HG02798 (cell line): ENCODE measurements around the gene PGD.
"Not testable (repeated sequence)": the region's sequence is repeated elsewhere in the genome, so short reads cannot be mapped to it uniquely, and the experiment has no call there.

Experiments used
- ATAC-seq: cut with Tn5 transposase; IDR thresholded peaks from one replicate; pipeline ENCODE4 v1.9.1; 2021; ENCODE audit warnings: mild to moderate bottlenecking; ENCODE audit not compliant: unreplicated experiment, poor library complexity

PGD gene

GRCh38 chr1:10398278-10398733 lies 558 bp upstream of the PGD start:
- ATAC-seq, result no peak

GRCh38 chr1:10399444-10399941 lies 629 bp downstream of the PGD start:
- no peak for ATAC-seq

DNA sequence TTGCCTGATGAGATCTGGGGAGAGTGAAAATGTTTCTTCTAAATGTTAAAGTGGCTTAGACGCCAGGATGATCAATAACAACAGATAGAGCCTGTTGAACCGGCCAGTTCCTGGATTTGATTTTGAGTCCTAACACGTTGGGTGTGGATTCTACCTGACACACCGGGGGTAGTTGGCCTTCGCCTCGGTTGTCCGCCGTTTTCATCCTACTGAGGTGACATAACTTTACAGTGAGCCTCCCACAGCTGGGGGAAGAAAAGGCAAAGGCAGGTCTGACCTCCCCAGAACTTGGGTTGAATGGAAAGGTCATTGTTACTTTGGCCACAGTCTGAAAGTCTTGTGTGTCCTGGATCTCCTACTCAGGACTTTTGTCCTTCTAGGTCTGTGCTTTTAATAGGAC lies 1.1 kb downstream of the PGD start:
- ATAC-seq, result no peak

- ATAC-seq, result no peak
Observed at GRCh38 chr1:10401281-10401680, 2.4 kb downstream of the PGD start.

- no peak for ATAC-seq
Observed at GRCh38 chr1:10402729-10403274, 3.9 kb downstream of the PGD start.

- no peak for ATAC-seq
Observed at GRCh38 chr1:10407201-10407600, 8.3 kb downstream of the PGD start.

GRCh38 chr1:10415211-10415930 lies 16.5 kb downstream of the PGD start:
- no peak for ATAC-seq

DNA sequence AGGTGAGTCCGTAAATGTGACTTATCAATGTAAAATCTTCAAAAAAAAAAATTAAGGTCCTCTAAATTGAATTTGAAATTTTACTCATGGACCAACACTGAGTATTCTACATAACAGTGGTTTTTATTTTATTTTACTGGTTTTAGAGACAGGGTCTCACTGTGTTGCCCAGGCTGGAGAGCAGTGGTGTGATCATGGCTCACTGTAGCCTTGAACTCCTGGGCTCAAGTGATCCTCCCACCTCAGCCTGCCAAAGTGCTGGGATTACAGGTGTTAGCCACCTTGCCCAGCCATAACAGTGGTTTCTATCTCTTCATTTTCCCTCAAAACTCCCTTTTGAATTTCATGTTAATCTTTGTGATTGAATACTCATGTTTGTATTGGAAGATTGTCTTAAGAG lies 17.1 kb downstream of the PGD start:
- ATAC-seq, result not testable (repeated sequence)

GRCh38 chr1:10418741-10419140 lies 19.9 kb downstream of the PGD start:
- not testable (repeated sequence) for ATAC-seq

DNA sequence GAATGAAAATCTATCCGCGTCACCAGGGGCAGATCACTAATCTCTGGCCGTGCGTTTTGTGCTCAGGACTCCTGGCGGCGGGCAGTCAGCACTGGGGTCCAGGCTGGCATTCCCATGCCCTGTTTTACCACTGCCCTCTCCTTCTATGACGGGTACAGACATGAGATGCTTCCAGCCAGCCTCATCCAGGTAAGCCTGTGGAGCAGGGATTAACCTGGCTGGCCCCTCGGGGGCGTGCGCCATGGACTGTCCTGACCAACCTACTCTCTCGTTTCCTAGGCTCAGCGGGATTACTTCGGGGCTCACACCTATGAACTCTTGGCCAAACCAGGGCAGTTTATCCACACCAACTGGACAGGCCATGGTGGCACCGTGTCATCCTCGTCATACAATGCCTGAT lies 20.5 kb downstream of the PGD start:
- no peak for ATAC-seq

GRCh38 chr1:10421637-10422036 lies 22.8 kb downstream of the PGD start:
- ATAC-seq, result no peak

- ATAC-seq, result no peak
Observed at GRCh38 chr1:10424034-10424433, 25.2 kb downstream of the PGD start.

DNA sequence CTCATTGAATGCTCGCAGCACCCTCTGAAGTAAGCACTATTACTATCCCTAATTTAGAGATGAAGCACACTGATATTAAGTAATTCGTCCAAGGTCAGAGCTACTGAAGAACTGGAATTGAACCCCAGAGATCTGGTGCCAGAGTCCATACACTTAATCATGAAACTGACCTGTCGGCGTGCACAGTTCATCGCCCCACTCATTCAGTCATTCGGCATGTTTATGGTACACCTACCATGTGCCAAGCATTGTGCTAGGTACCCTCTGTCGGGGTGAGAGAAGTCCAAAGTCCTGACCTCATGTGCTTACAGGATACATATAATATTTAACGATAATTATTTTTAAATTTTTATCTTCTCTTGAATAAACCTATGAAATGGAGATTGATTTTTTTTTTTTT lies 25.8 kb downstream of the PGD start:
- ATAC-seq, result no peak

DNA sequence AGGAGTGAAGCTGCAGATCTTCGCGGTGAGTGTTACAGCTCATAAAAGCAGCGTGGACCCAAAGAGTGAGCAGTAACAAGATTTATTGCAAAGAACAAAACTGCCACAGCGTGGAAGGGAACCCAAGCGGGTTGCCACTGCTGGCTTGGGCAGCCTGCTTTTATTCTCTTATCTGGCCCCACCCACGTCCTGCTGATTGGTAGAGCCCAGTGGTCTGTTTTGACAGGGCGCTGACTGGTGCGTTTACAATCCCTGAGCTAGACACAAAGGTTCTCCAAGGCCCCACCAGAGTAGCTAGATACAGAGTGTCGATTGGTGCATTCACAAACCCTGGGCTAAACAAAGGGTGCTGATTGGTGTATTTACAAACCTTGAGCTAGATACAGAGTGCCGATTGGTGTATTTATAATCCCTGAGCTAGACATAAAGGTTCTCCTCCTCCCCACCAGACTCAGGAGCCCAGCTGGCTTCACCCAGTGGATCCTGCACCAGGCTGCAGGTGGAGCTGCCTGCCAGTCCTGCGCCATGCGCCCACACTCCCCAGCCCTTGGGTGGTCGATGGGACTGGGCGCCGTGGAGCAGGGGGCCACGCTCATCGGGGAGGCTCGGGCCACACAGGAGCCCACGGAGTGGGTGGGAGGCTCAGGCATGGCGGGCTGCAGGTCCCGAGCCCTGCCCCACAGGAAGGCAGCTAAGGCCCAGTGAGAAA lies 27.1 kb downstream of the PGD start:
- not testable (repeated sequence) for ATAC-seq

- not testable (repeated sequence) for ATAC-seq
Observed at GRCh38 chr1:10426535-10426848, 27.6 kb downstream of the PGD start.

GRCh38 chr1:10428984-10429383 lies 30.1 kb downstream of the PGD start:
- ATAC-seq, result no peak

GRCh38 chr1:10429868-10430215 lies 31.0 kb downstream of the PGD start:
- no peak for ATAC-seq

DNA sequence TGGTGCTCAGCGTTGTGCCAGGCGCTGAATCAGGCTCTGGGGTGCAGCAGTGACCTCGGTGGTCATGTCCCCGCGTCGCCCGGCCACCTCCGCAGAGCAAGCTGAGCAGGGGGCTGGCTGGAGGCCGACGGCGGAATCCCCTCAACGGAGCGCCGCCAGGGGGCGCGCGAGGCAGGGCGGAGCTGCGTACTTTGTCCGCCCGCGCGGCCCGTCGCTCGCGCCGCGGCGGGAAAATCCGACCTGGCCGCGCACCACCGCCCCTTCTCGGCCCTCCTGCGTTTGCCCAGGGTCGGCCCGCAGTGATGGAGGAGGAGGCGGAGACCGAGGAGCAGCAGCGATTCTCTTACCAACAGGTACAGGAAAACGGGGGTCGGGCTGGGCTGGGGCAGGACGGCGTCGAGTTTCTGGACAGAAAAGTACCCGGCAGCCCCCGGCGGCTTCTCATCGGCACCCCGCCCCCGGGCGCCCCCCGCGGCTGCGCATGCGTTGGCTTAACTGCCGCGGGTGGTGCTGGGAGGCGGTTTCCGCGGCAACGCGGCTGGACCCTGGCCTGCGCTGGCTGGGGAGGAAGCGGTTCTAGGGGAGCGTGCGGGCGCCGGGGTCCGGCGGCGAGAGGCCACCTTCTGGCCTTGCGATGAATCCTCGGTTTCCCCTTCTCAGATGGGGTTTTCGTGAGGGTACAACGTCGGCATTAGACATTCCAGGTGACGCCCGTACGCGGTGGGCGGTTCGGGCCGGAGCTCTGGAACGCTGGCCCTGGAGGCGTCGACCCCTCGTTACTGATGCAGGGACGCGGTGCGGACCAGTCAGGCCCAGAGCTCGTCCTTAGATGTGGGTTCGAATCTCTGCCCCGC lies 31.6 kb downstream of the PGD start, which contains the start of gene CENPS:
Gene CENPS (plus strand): TSS at position 218 of the 854 bp plus-strand sequence. CDS start 85 bp downstream, at position 303.
- ATAC-seq, result peak; percentile 89

DNA sequence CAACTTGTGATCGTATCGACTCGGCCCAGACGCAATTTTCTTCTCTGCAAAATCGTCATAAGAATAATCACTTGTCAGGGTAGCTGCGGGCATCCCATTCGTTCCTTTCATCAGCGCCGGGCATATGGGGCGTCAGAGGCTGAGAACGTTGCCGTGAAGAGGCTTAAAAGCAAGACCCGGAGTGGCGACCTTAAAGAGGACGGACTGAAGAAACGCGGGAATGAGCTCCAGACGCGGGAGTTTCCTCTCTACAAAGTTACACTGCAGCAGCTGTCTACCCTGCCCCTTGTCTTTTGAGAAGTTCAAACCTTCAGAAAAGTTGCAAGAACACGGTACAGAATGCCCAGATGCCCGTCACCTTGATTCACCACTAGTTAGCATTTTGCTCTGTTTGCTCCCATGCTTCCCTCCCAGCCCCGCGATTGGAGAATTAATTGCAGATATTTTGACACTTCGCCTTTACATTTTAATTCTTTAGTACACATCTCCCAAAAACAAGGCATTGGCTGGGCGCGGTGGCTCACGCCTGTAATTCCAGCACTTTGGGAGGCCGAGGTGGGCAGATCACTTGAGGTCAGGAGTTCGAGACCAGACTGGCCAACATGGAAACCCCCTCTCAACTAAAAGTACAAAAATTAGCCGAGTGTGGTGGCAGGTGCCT lies 32.3 kb downstream of the PGD start:
- no peak for ATAC-seq
